GM18505 (cell line): ENCODE measurements around the gene KRT85.

Experiments
- ATAC-seq: cut with Tn5 transposase; IDR thresholded peaks from one replicate; pipeline ENCODE4 v1.9.1; 2021; ENCODE audit not compliant: unreplicated experiment
- POLR2A ChIP-seq: IDR thresholded peaks from 4 replicates; pipeline ENCODE4 v1.6.1; 2011; ENCODE audit warnings: borderline replicate concordance; ENCODE audit not compliant: insufficient read depth, insufficient read length; ENCODE audit errors: extremely low read depth

Gene KRT85

DNA sequence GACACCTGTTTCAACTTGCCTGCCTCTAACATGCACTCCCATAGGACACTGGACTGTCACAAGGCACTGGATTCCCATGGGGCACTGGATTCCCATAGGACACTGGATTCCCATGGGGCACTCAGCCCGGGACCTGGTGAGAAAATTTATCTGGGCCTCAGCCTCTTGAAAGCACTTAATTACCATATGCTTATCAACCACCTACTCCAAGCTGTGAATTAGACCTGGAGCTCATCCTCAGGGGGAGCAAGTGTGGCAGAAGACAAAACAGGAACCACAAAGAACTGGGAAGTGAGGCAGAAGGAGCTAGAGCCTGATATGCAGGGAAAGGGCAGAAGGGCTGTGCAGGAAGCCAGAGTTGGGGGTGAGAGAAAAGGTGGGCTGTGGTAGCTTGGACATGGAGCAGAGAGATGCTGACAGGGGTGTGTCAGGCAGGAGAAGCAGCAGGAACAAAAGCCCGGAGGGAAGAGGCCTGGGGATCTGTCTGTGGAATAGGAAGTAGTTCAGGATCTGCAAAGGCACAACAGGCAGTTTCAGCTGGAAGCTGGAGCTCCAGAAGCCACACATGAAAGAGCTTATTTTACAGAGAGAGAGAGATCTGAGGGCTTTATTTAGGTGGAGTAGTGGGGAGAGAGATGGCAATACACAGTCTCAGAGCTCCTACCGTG lies 35.7 kb upstream of the KRT85 start:
- ATAC-seq, result no peak
- TF ChIP-seq POLR2A, result no peak

DNA sequence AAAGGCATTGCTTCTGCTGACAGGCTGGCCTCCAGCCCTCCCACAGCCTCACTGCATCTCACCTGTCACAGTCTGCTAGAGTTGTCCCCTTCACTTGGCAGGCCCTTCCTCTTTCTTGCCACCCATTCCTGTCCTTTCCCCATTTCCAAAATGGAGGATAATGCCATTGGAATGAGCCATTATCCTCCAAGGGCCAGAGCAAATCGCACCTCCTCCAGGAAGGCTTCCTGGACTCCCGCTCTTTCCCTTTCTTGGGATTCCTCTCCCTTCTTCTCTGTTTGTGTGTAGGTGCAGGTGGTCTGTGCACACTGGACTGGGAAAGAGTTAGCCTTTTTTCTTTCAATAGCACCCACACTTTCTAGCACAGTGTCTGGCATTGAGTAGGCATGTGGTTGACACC lies 35.1 kb upstream of the KRT85 start:
- ATAC-seq, result no peak
- no peak for TF ChIP-seq POLR2A

DNA sequence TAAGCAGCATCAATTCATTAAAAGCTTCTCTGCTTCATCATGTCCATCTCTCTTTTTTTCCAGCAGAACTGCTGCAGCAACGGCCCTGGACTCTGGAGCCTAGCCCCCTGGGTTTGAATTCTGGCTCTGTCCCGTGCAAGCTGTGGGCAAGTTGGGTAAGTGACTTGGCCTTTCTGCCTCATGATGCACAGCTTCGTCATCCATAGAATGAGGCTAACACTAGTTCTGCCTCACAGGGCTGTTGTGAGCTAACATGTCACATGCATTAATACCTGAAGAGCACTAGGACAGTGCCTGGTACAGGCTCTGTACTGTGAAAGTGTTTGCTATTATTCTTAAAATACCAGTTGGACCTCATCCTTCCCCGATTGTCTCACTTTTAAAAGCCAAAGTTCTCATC lies 34.6 kb upstream of the KRT85 start:
- no peak for ATAC-seq
- TF ChIP-seq POLR2A, result no peak

DNA sequence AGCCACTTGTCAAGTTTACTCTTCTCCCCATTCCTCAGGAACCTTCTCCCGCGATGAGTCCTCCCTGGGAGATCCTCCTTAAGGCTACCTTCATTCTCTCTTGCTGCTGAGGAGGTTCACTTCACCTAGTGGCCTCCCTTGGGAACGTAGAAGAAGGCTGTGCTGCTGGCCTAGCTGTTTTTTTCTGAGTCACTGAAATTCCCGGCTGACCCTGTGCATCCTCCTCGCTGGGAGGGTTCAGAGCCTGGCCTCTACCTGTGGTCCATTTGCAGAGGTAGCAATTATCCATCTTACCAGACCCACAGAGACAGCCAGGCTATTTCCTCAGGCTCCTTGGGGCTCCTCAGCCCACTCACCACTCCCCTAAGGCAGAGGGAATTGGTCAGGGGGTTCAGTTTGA lies 34.2 kb upstream of the KRT85 start:
- no peak for ATAC-seq

DNA sequence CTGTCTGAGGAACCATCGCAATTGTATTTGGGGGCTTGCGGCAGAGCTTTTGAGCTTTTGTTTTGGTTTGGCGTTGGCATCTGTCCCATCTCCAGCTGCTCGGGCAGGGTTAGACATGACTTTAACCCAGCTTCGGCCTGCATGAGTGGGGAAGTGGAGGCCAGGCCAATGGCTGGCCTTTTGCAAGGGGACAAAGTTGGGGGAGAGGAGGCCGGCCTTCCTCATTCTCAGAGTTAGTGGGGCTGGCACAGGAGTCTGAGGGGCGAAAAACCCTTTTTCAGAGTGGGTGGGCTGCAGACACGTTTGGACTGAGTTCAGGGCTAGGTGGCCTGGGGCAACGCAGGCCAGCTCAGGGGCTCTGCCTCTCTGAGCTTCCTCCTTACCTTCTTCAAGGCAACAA lies 33.6 kb upstream of the KRT85 start:
- TF ChIP-seq POLR2A, result no peak
- no peak for ATAC-seq

More for the DNA sequence above, 34.2 kb upstream of the KRT85 start:
- TF ChIP-seq POLR2A, result no peak

DNA sequence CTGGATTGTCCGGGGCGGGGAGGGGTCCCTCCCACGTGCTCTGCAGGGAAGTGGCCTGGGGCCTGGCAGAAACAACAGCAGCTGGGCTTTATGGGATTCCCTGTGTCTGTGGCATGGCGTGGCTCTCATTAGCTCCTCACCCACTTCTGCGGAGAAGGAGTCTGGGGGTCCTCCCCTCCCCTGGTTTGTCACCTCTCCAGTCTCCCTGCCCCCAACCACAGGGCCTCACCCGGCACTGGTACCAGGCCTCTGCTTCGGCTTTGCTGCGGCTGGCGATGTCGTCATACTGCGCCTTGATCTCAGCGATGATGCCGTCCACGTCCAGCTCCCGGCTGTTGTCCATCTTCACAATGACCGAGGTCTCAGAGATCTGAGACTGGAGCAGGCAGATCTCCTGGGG lies 32.5 kb upstream of the KRT85 start:
- ATAC-seq, result no peak
- no peak for TF ChIP-seq POLR2A

DNA sequence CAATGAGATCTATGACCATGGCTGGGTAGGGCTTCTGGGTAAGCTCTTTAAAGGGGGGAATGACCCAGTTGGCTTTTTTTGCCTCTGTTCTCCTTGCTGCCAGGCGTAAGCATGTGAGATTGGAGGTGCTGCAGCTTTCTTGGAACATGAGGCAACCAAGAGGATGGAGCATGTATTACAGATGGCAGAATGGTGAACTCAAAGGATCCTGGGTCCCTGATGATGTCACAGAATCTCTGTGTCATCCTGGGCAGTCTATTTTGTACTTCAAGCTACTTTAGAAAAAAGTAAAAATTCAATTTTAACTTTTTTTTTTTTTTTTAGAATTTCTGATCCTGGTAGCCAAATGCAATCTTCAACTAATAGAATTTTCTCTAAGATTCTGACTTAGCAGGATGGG lies 30.9 kb upstream of the KRT85 start:
- no peak for ATAC-seq
- no peak for TF ChIP-seq POLR2A

DNA sequence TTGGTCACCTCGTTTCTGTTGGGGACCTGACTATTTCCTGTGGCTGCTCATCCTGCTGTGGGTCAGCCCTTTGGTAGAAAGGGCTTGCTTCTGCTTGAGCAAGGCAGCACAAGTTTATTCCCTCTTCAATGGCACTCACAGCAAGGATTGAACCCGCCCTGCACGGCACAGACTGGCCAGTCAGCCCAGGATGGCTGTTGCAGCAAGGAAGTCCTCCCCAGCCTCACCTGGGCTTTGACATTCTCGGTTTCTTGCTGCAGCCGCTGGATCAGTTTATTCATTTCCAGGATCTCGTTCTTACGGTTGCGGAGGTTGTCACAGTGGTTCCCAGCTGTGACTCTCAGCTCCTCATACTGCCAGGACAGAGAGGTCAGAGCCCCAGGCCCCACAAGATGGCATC lies 29.4 kb upstream of the KRT85 start:
- TF ChIP-seq POLR2A, result no peak
- ATAC-seq, result no peak

DNA sequence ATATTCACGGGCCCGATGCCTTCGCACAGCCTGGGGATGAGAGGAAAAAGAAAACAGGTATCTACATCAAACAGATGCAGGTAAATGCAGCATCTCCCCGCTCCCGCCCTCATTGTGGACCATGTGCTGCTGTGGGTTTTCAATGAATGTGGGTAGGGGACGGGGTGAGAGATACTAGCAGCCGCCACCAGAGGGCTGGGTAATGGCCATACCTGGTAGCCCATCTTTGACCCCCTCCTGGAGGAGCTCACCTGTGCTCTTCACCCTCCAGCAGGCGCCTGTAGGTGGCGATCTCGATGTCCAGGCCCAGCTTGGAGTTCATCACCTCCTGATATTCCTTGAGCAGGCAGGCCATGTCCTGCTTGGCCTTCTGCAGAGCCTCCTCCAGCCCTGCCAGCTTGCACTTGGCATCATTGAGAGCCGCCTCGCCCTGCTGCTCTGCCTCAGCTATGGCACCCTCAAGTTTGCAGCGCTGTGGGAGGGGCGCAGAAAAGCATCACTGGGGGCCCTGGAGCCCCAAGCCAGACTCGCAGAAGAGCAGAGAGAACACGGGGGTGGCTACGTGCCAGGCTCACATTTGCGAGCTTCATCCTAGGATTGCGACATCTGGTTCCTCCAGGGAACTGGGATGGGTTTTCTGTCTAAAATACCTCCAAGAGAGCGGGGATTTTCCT lies 28.6 kb upstream of the KRT85 start:
- no peak for TF ChIP-seq POLR2A
- ATAC-seq, result no peak

DNA sequence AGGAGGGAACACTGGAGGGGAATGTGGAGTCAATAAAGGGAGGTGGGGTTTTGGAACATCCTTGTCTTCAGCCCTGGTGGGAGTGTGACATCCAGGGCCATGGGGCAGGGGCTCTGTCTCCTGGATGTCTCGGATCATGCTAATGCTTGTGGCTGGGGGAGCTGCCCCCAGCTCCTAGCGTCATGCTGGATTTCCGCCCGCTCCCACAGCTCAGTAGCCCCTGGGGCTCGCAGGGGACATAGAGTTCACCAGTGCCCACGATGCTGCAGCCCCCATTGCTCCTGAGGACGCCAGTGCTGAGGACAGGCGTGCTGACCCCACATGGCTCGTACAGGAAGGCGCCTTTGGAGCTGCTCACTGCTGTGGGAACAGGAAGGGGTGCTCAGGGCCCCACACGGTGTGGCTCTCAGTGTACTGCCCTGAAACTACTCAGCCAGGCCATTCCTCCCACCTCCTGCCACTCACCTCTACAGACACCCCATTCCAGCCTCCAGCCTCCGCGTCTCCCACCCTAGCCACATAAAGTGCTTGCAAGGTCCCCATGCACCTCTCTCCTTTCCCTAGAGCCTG lies 27.6 kb upstream of the KRT85 start:
- no peak for ATAC-seq
- no peak for TF ChIP-seq POLR2A

DNA sequence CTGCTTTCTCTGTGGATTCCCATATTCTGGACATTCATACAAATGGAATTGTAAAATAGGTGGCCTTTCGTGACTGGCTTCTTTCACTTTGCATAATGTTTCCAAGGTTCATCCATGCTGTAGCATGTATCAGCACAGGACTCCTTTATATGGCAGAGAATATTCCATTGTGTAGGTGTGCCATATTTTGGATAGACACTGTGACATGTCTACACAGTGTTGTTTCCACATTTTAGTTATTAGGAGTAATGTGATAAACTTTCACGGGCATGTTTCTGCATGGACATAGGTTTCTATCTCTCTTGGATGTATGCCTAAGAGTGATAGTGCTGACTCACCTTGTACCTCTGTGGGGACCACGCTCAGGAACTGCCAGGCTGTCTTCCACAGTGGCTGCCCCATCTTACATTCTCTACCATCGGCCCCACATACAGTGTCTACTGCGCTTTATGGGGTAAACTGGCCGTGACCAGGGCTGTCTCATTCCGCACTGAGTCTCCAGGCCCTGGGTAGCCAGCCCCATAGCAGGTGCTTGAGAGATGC lies 25.3 kb upstream of the KRT85 start:
- ATAC-seq, result no peak
- TF ChIP-seq POLR2A, result no peak

DNA sequence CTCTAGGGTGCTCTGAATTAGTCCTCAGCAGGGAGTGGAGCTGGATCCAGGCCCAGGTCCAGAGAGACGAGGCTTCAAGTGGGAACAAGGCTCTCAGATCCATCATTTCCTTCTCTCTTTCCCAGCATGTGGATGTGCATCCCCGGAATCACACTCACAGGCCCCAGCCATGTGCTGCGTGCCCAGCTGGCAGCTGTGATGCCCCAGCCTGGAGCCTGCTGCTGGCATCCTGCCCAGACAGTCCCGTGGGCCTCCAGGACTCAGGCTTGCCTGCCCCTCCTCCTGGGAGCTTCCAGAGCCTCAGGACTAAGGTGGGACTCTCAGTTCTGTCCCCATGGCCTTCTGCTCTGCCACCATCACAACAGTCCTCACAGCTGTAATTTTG lies 24.3 kb upstream of the KRT85 start:
- no peak for TF ChIP-seq POLR2A
- ATAC-seq, result no peak

DNA sequence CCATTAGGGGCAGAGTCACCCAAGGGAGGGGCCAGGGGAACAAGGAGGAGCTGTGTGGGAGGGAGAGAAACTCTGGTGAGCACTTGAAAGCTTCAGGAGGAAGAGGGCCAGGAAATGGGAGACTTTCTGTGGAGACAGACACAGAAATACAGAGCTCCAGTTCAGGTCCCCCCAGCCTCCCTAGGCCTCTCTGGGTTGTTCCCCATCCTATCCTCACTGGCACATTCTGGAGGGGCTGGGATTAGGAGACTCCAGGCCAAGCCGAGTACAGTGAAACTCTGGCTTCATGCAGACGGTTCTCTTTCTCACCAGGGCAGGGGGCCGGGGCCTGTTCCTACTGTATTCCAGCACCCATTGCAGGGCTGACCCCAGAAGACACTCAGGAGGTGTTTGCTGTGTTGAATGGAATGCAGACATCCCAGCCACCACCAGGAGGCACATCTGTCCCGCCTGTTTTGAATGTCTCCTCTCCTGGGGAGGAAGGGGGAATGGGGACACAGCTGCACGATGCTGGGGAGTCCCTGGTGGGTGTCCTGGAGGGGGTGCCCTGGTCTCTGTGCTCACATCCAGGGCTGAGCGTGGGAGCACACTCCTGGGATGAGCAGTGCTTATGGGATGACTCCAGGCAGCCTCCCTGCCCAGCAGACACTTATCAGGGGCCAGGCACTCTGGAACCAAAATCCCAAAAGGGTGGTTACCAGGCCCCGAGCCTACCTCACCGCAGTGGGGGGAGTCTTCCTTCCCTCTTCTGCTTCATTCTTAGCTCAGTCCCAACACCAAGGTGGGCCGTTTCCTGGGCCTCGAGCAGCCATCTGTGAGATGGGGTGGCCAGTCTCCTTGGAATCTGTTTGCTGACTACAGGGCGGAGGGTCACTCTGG lies 23.7 kb upstream of the KRT85 start:
- no peak for ATAC-seq
- TF ChIP-seq POLR2A, result no peak

DNA sequence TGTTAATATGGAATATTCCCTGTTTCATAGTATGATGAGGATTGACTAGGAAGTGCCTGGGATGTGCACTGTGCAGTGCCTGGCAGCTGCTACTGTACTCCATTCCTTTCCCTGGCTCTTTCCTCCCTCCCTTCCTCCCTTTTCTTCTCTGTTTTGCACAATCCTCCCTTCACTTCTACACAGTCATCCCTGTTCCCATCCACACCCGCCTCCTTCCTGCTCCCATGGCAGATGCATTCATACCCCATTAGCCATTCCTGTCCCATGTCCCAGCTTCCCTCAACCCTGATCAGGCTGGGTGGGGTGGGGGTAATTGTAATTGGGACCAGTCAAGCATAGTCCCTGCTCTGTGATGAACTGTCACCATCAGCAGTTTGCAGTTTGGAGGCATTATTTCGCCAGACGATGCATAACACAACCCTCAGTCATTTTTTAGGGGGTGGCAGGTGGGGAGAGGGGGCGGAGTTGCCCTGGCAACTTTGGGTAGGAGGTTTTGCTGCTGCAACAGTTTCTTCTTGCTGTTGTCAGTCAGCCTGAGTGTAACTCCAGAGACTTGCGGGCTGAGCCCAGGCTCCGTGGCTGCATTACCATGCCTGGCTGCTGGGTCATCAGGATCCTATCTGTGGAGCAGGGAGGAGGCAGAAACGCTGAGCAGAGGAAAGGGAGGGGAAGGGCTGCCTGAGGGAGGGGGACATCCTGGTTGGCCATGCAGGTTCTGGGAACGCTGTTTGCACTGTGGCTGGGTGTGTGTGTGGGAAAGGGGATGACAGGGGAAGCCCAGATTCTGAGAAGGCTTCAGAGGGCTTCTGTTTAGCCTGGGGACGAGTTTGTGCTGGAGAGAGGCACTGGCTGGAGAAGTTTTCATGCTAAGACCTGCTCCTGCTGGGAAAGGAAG lies 22.3 kb upstream of the KRT85 start:
- ATAC-seq, result no peak
- TF ChIP-seq POLR2A, result no peak
